GM23338 (cell line): ENCODE data around the gene FADD. TPM values are rescaled to one million over a fixed set of nuclear protein-coding genes. Genes with fewer than 3 reads are reported as not detected.

ENCODE experiments used
- ATAC-seq: fragments of 200-7000 bp; cut with Tn5 transposase; 3 replicates; pipeline ENCODE4 v1.9.1; 2020
- DNase-seq: peaks from one replicate; pipeline ENCODE4 v3.0.0-alpha.2; 2015; ENCODE audit warnings: low spot score
- H2AFZ ChIP-seq: fragments of 200-600 bp; sonication (generic); 2 replicates; pipeline ENCODE4 v1.8.0; 2016; ENCODE audit warnings: antibody characterized with exemption, mild to moderate bottlenecking, moderate library complexity
- H3F3A ChIP-seq: fragments of 200-600 bp; sonication (generic); replicated peaks from 2 replicates; pipeline ENCODE4 v1.8.0; 2017; ENCODE audit warnings: antibody characterized with exemption, mixed run types, low read depth
- H3K27ac ChIP-seq: fragments of 200-600 bp; sonication (generic); 2 replicates; pipeline ENCODE4 v1.6.1; 2016; ENCODE audit warnings: low read depth
- H3K27me3 ChIP-seq: fragments of 200-600 bp; sonication (generic); 2 replicates; pipeline ENCODE4 v1.8.0; 2016; ENCODE audit warnings: mild to moderate bottlenecking, mixed run types, moderate library complexity; ENCODE audit not compliant: insufficient read depth
- H3K36me3 ChIP-seq: fragments of 200-600 bp; sonication (generic); 2 replicates; pipeline ENCODE4 v1.8.0; 2016; ENCODE audit warnings: mild to moderate bottlenecking; ENCODE audit not compliant: insufficient read depth
- H3K4me1 ChIP-seq: fragments of 200-600 bp; sonication (generic); 2 replicates; pipeline ENCODE4 v1.8.0; 2016; ENCODE audit warnings: mild to moderate bottlenecking, moderate library complexity; ENCODE audit not compliant: insufficient read depth
- H3K4me2 ChIP-seq: fragments of 200-600 bp; sonication (generic); 2 replicates; pipeline ENCODE4 v1.7.1; 2017; ENCODE audit warnings: mixed run types
- H3K4me3 ChIP-seq: fragments of 200-600 bp; sonication (generic); 2 replicates; pipeline ENCODE4 v1.6.1; 2016; ENCODE audit warnings: mixed run types
- H3K79me2 ChIP-seq: fragments of 200-600 bp; sonication (generic); replicated peaks from 2 replicates; pipeline ENCODE4 v1.8.0; 2017; ENCODE audit warnings: mild to moderate bottlenecking; ENCODE audit not compliant: insufficient read depth
- H3K9me2 ChIP-seq: fragments of 200-600 bp; sonication (generic); 2 replicates; pipeline ENCODE4 v1.8.0; 2017; ENCODE audit not compliant: insufficient read depth
- H4K20me1 ChIP-seq: fragments of 200-600 bp; sonication (generic); replicated peaks from 2 replicates; pipeline ENCODE4 v1.8.0; 2017; ENCODE audit warnings: mild to moderate bottlenecking; ENCODE audit not compliant: insufficient read depth
- H3K27ac Mint-ChIP-seq: 2 replicates; pipeline ENCODE4 v1.8.0; 2020; ENCODE audit warnings: inconsistent platforms, mild to moderate bottlenecking, moderate library complexity, mixed read lengths
- H3K27me3 Mint-ChIP-seq: 3 replicates; pipeline ENCODE4 v1.8.0; 2022; ENCODE audit warnings: low read depth, mild to moderate bottlenecking, moderate library complexity, mixed read lengths, inconsistent platforms; ENCODE audit not compliant: insufficient read depth, poor library complexity
- H3K36me3 Mint-ChIP-seq: 3 replicates; pipeline ENCODE4 v1.8.0; 2021; ENCODE audit warnings: low read depth, mild to moderate bottlenecking, inconsistent platforms, moderate library complexity, mixed read lengths
- H3K4me1 Mint-ChIP-seq: 3 replicates; pipeline ENCODE4 v1.8.0; 2020; ENCODE audit warnings: mild to moderate bottlenecking, inconsistent platforms, mixed read lengths
- H3K4me3 Mint-ChIP-seq: 3 replicates; pipeline ENCODE4 v1.8.0; 2021; ENCODE audit warnings: moderate library complexity, mild to moderate bottlenecking, inconsistent platforms, mixed read lengths
- H3K9me3 Mint-ChIP-seq: 3 replicates; pipeline ENCODE4 v1.8.0; 2020; ENCODE audit warnings: moderate library complexity, mild to moderate bottlenecking, inconsistent platforms, mixed read lengths
- CREB1 ChIP-seq: fragments of 250-450 bp; sonication (Bioruptor Pico); IDR thresholded peaks from 2 replicates; pipeline ENCODE4 v1.5.0; 2020; ENCODE audit warnings: low read depth, mild to moderate bottlenecking, moderate library complexity
- EZH2 ChIP-seq: fragments of 200-600 bp; sonication (generic); IDR thresholded peaks from one replicate; pipeline ENCODE4 v1.8.0; 2017; ENCODE audit warnings: antibody characterized with exemption, mild to moderate bottlenecking, low read depth; ENCODE audit not compliant: unreplicated experiment
- JUNB ChIP-seq: IDR thresholded peaks from one replicate; pipeline ENCODE4 v1.6.1; 2016; ENCODE audit warnings: antibody characterized with exemption; ENCODE audit not compliant: unreplicated experiment
- NANOG ChIP-seq: IDR thresholded peaks from 2 replicates; pipeline ENCODE4 v1.6.1; 2016; ENCODE audit warnings: antibody characterized with exemption, borderline replicate concordance
- STAT1 ChIP-seq: IDR thresholded peaks from one replicate; pipeline ENCODE4 v1.6.1; 2016; ENCODE audit warnings: antibody characterized with exemption; ENCODE audit not compliant: unreplicated experiment
- polyA plus RNA-seq: library from polyadenylated mRNA; unstranded; fragments of >200 nt; fragmentation: Nextera tagmentation; extraction: Ambion mirVana; gene quantifications from 2 replicates; pipeline ENCODE4 v1.2.1, GENCODE V29; 2016
- total RNA-seq: library from RNA; depleted of rRNA; stranded (reverse); fragments of >200 nt; shearing (Covaris generic); gene quantifications from 2 replicates; pipeline ENCODE4 v1.2.3, GENCODE V29; 2014
- TF ChIP-seq, protein P1 (sequence below): IDR thresholded peaks from one replicate; pipeline ENCODE4 v1.6.1; 2018; ENCODE audit warnings: antibody characterized with exemption; ENCODE audit not compliant: unreplicated experiment

The FADD gene
- total and polyA plus RNA-seq, 2 experiments from 2014 or later, result 19.7 to 65.8 TPM

- H3K4me2 ChIP-seq, result no peak overlapping the region
- ATAC-seq (peak; percentile 62), DNase-seq (peak; percentile 38)
- TF ChIP-seq STAT1 (no peak), EZH2 (no peak)
- peaks cover 9% of the 10 kb centered on the region; the same call in 1 of the 2 replicates for H3K4me1 ChIP-seq
- H3K27me3 ChIP-seq, result no peaks in the 10 kb centered on the region
- no peaks in the 10 kb centered on the region for H3K79me2 ChIP-seq
- peak overlapping the region; percentile 88 for H2AFZ ChIP-seq
- no peaks in the 10 kb centered on the region for H4K20me1 ChIP-seq
- H3K9me2 ChIP-seq, result no peaks in the 10 kb centered on the region
- H3K4me1 Mint-ChIP-seq, result peaks cover 18% of the 10 kb centered on the region
- H3K4me3 Mint-ChIP-seq, result no peak overlapping the region
- no peaks in the 10 kb centered on the region for H3K36me3 Mint-ChIP-seq
- H3K27ac Mint-ChIP-seq, result no peak overlapping the region
- peaks cover 5% of the 10 kb centered on the region for H3K27me3 Mint-ChIP-seq
- H3K27ac ChIP-seq, result peak overlapping the region; percentile 66; the same call in 1 of the 2 replicates
- H3K36me3 ChIP-seq, result no peaks in the 10 kb centered on the region
- no peak overlapping the region for H3K4me3 ChIP-seq
- H3F3A ChIP-seq, result no peaks in the 10 kb centered on the region
- no peaks in the 10 kb centered on the region; the same call in 2 of the 3 replicates for H3K9me3 Mint-ChIP-seq
Observed at GRCh38 chr11:70174547-70175235, 28.4 kb upstream of the FADD start.

GRCh38 chr11:70175236-70175698 lies 27.8 kb upstream of the FADD start:
- H3K27ac Mint-ChIP-seq, result no peak overlapping the region
- Histone ChIP-seq H3K9me2 (no peaks in the 10 kb centered on the region), H3K27ac (peak overlapping the region; percentile 66; the same call in 1 of the 2 replicates), H2AFZ (peak overlapping the region; percentile 88), H3K36me3 (no peaks in the 10 kb centered on the region), H3K27me3 (no peaks in the 10 kb centered on the region), H4K20me1 (no peaks in the 10 kb centered on the region), H3K79me2 (no peaks in the 10 kb centered on the region), H3K4me2 (no peak overlapping the region), H3K4me3 (no peak overlapping the region), H3K4me1 (peaks cover 9% of the 10 kb centered on the region; the same call in 1 of the 2 replicates), H3F3A (no peaks in the 10 kb centered on the region)
- peaks cover 18% of the 10 kb centered on the region for H3K4me1 Mint-ChIP-seq
- ATAC-seq (peak; percentile 13), DNase-seq (peak; percentile 35)
- no peak overlapping the region; the same call in 2 of the 3 replicates for H3K4me3 Mint-ChIP-seq
- H3K27me3 Mint-ChIP-seq, result peaks cover 4% of the 10 kb centered on the region
- TF ChIP-seq CREB1 (CRISPR knock-in tag) (no peak), NANOG (no peak), JUNB (no peak)
- TF ChIP-seq, protein P1, sequence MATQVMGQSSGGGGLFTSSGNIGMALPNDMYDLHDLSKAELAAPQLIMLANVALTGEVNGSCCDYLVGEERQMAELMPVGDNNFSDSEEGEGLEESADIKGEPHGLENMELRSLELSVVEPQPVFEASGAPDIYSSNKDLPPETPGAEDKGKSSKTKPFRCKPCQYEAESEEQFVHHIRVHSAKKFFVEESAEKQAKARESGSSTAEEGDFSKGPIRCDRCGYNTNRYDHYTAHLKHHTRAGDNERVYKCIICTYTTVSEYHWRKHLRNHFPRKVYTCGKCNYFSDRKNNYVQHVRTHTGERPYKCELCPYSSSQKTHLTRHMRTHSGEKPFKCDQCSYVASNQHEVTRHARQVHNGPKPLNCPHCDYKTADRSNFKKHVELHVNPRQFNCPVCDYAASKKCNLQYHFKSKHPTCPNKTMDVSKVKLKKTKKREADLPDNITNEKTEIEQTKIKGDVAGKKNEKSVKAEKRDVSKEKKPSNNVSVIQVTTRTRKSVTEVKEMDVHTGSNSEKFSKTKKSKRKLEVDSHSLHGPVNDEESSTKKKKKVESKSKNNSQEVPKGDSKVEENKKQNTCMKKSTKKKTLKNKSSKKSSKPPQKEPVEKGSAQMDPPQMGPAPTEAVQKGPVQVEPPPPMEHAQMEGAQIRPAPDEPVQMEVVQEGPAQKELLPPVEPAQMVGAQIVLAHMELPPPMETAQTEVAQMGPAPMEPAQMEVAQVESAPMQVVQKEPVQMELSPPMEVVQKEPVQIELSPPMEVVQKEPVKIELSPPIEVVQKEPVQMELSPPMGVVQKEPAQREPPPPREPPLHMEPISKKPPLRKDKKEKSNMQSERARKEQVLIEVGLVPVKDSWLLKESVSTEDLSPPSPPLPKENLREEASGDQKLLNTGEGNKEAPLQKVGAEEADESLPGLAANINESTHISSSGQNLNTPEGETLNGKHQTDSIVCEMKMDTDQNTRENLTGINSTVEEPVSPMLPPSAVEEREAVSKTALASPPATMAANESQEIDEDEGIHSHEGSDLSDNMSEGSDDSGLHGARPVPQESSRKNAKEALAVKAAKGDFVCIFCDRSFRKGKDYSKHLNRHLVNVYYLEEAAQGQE, result no peak
- H3K9me3 Mint-ChIP-seq, result no peaks in the 10 kb centered on the region; the same call in 2 of the 3 replicates
- no peaks in the 10 kb centered on the region for H3K36me3 Mint-ChIP-seq
